B cell (primary cell): ENCODE measurements around the gene SAMM50.

Source experiments
- CTCF ChIP-seq: fragments of 200-600 bp; IDR thresholded peaks from one replicate; pipeline ENCODE4 v1.8.0; 2022; ENCODE audit warnings: antibody characterized with exemption, mild to moderate bottlenecking
- EZH2 ChIP-seq: IDR thresholded peaks from 2 replicates; pipeline ENCODE4 v1.6.1; 2012; ENCODE audit warnings: borderline replicate concordance, low read depth, mild to moderate bottlenecking, moderate library complexity, low read length; ENCODE audit not compliant: insufficient read depth, poor library complexity, severe bottlenecking

- TF ChIP-seq CTCF (no peak), EZH2 (no peak)
These were observed 59.0 kb downstream of the SAMM50 start for GRCh38 chr22:44014241-44014640.
